ENCODE data around the gene RNF7.

The RNF7 gene

DNA sequence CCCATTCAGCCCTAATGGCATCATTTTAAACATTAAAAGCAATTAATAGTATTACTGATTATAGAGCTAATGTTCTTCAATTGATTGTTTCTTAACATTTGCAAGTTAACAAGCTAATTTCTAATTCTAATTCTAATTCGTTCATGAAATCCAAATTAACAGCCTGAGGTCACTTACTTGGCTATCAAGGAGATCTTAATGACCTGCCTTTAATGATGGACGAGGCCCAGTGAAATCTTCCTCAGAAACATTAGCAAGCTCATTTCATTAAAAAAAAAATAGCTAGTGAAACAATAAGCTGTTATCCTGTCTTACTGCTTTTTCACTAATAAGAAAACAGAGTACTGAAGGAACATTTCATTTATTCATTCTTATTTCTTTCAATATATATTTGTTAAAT is 15.4 kb upstream of the RNF7 start:
- DNase-seq (ENCODE audit: low spot score) = no peak
- H3K27ac ChIP-seq = no peak overlapping the region
- no peak for TF ChIP-seq CTCF (conservative IDR thresholded peaks at IDR 0.05; ENCODE audit: low read depth)
- ChIA-PET CTCF (interaction anchor here (0.6 to 0.8 kb wide), 3 partner anchors 10 to 190 kb away, joined by 3 to 4 read pairs (median 3); no protein-coding TSS in a partner anchor), POLR2A (ENCODE audit: low non-redundant PET) (no interaction called here)

GRCh38 chr3:141723255-141723654 is 14.8 kb upstream of the RNF7 start:
- H3K27ac ChIP-seq = no peak overlapping the region
- ChIA-PET CTCF (interaction anchor here (0.6 to 0.8 kb wide), 2 partner anchors 10 to 126 kb away, joined by 3 to 6 read pairs; no protein-coding TSS in a partner anchor), POLR2A (ENCODE audit: low non-redundant PET) (no interaction called here)
- no peak for DNase-seq (ENCODE audit: low spot score)
- no peak for TF ChIP-seq CTCF (conservative IDR thresholded peaks at IDR 0.05; ENCODE audit: low read depth)

DNA sequence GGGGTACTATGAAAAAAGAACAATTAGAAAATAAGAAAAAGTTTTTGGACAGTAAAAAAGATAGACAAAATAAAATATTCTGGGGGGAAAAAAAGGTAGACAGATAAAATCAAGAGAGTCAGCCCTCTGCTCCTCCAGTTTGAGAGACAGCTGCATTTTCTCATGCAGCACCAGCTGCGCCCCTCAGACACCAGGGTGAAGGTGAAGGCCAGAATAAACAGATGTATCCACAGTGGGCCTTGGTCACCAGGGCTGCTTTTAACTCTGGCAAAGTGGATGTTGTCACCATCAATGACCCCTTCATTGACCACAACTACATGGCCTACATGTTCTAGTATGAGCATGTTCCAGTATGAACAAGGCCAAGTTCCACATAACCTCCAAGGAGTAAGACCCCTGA is 13.9 kb upstream of the RNF7 start:
- no peak overlapping the region for H3K27ac ChIP-seq
- POLR2A ChIA-PET (ENCODE audit: low non-redundant PET) = interaction anchor here (0.6 kb wide), 1 partner anchor 14 kb away, joined by 3 read pairs; the partner anchor contains the start of gene RNF7
- no peak for DNase-seq (ENCODE audit: low spot score)
- CTCF ChIA-PET = interaction anchor here (0.7 kb wide), 1 partner anchor 151 kb away, joined by 5 read pairs; no protein-coding TSS in a partner anchor
- no peak for TF ChIP-seq CTCF (conservative IDR thresholded peaks at IDR 0.05; ENCODE audit: low read depth)

- TF ChIP-seq CTCF (conservative IDR thresholded peaks at IDR 0.05; ENCODE audit: low read depth) = no peak
- no peak for DNase-seq (ENCODE audit: low spot score)
- CTCF ChIA-PET = no interaction called here
Measured at GRCh38 chr3:141725036-141725435, 13.1 kb upstream of the RNF7 start.

GRCh38 chr3:141726483-141726882 is 11.6 kb upstream of the RNF7 start:
- POLR2A ChIA-PET (ENCODE audit: low non-redundant PET) = no interaction called here
- CTCF ChIA-PET = interaction anchor here (0.6 kb wide), 1 partner anchor 12 kb away, joined by 4 read pairs; the partner anchor contains the start of gene RNF7

More at GRCh38 chr3:141725036-141725435, 13.1 kb upstream of the RNF7 start:
- H3K27ac ChIP-seq = no peak overlapping the region
- POLR2A ChIA-PET (ENCODE audit: low non-redundant PET) = interaction anchor here (0.6 kb wide), 1 partner anchor 13 kb away, joined by 3 read pairs; the partner anchor contains the start of gene RNF7

GRCh38 chr3:141728355-141728892 is 9.7 kb upstream of the RNF7 start:
- TF ChIP-seq CTCF (conservative IDR thresholded peaks at IDR 0.05; ENCODE audit: low read depth) = no peak
- no peak for DNase-seq (ENCODE audit: low spot score)
- no peak overlapping the region for H3K27ac ChIP-seq
- ChIA-PET CTCF (interaction anchor here (0.5 to 0.7 kb wide), 4 partner anchors 70 to 185 kb away, joined by 3 to 5 read pairs (median 4); partner anchors contain the start of gene ATP1B3), POLR2A (ENCODE audit: low non-redundant PET) (interaction anchor here (0.6 kb wide), 1 partner anchor 147 kb away, joined by 3 read pairs; no protein-coding TSS in a partner anchor)

More at GRCh38 chr3:141726483-141726882, 11.6 kb upstream of the RNF7 start:
- no peak for DNase-seq (ENCODE audit: low spot score)
- no peak overlapping the region for H3K27ac ChIP-seq
- no peak for TF ChIP-seq CTCF (conservative IDR thresholded peaks at IDR 0.05; ENCODE audit: low read depth)
